Colonic mucosa (tissue), 4 donors: ENCODE data around the gene IFNG-AS1. TPM values are rescaled to one million over a fixed set of nuclear protein-coding genes. Genes with fewer than 3 reads are reported as not detected.

ENCODE experiments used
- DNase-seq: peaks from one replicate; pipeline ENCODE4 v3.0.0-alpha.2; 2020
- H3K27ac ChIP-seq: fragments of 200-600 bp; one replicate; pipeline ENCODE4 v1.8.0; 2021
- H3K27me3 ChIP-seq: fragments of 200-600 bp; one replicate; pipeline ENCODE4 v1.8.0; 2021
- H3K36me3 ChIP-seq: fragments of 200-600 bp; one replicate; pipeline ENCODE4 v1.8.0; 2021
- H3K4me1 ChIP-seq: fragments of 200-600 bp; one replicate; pipeline ENCODE4 v1.8.0; 2021; ENCODE audit warnings: mild to moderate bottlenecking
- H3K4me3 ChIP-seq: fragments of 200-600 bp; one replicate; pipeline ENCODE4 v1.8.0; 2021
- H3K9ac ChIP-seq, 2 donors: one replicate each; pipeline ENCODE4 v1.7.0; 2013; ENCODE audit warnings: control low read depth in 2 of 2, low read depth in 2 of 2, low read length in 2 of 2
- H3K9me3 ChIP-seq: fragments of 200-600 bp; one replicate; pipeline ENCODE4 v1.8.0; 2021
- CTCF ChIP-seq: fragments of 200-600 bp; IDR thresholded peaks from one replicate; pipeline ENCODE4 v1.8.0; 2022; ENCODE audit warnings: antibody characterized with exemption, mild to moderate bottlenecking
- intact Hi-C: fragments of 100-400 bp; cut with DNase I; formaldehyde crosslinking; loops from one replicate; pipeline ENCODE4 v1.14.1; 2022
- total RNA-seq, 2 donors: library from RNA; stranded (reverse); fragmentation: NEBNext Ultra II Directional in 1 of 2; extraction: Animal tissue kit (Norgen Biotek cat#: 25700) in 1 of 2; gene quantifications; one replicate each; pipeline ENCODE4 v1.2.1, GENCODE V29; 2021
- donor health status: healthy.
- donor health status: DM: no; HTN: no; CAD: no.
- donor health status: DM: no; HTN: no; CAD: no.

Gene IFNG-AS1
- total RNA-seq, 2 donors from 2014 or later, result not detected

- intact Hi-C loops, result loop anchor here (5.0 kb wide), 1 partner anchor 275 kb away; no protein-coding TSS in a partner anchor
Measured at GRCh38 chr12:68042212-68042699, 53.0 kb downstream of the IFNG-AS1 start.

GRCh38 chr12:68043435-68043834, 54.2 kb downstream of the IFNG-AS1 start:
- H3K9ac ChIP-seq, result no peak overlapping the region
- no peaks in the 10 kb centered on the region for H3K4me1 ChIP-seq
- DNase-seq, result no peak
- H3K27ac ChIP-seq, result no peak overlapping the region
- no peak for TF ChIP-seq CTCF
- H3K4me3 ChIP-seq, result no peak overlapping the region
- no peaks in the 10 kb centered on the region for H3K27me3 ChIP-seq
- H3K9me3 ChIP-seq, result no peaks in the 10 kb centered on the region
- H3K36me3 ChIP-seq, result no peaks in the 10 kb centered on the region
- intact Hi-C loops, result loop anchor here (5.0 kb wide), 1 partner anchor 274 kb away; no protein-coding TSS in a partner anchor

More at GRCh38 chr12:68042212-68042699, 53.0 kb downstream of the IFNG-AS1 start:
- H3K27me3 ChIP-seq, result no peaks in the 10 kb centered on the region
- H3K36me3 ChIP-seq, result no peaks in the 10 kb centered on the region
- H3K4me3 ChIP-seq, result no peak overlapping the region
- H3K4me1 ChIP-seq, result no peaks in the 10 kb centered on the region
- no peak for DNase-seq
- H3K9ac ChIP-seq, result no peak overlapping the region
- H3K27ac ChIP-seq, result no peak overlapping the region
- no peak for TF ChIP-seq CTCF
- no peaks in the 10 kb centered on the region for H3K9me3 ChIP-seq

GRCh38 chr12:68048648-68049297, 59.5 kb downstream of the IFNG-AS1 start:
- no peak overlapping the region for H3K4me3 ChIP-seq
- no peak for DNase-seq
- no peak overlapping the region for H3K27ac ChIP-seq
- TF ChIP-seq CTCF, result no peak
- no peaks in the 10 kb centered on the region for H3K36me3 ChIP-seq
- H3K4me1 ChIP-seq, result no peaks in the 10 kb centered on the region
- no peaks in the 10 kb centered on the region for H3K9me3 ChIP-seq
- intact Hi-C loops, result no loop called here
- H3K9ac ChIP-seq, result no peak overlapping the region
- H3K27me3 ChIP-seq, result no peaks in the 10 kb centered on the region

GRCh38 chr12:68056300-68056699, 67.1 kb downstream of the IFNG-AS1 start:
- TF ChIP-seq CTCF, result no peak
- Histone ChIP-seq H3K36me3 (no peaks in the 10 kb centered on the region), H3K9ac (no peak overlapping the region), H3K27me3 (no peaks in the 10 kb centered on the region), H3K4me1 (no peaks in the 10 kb centered on the region), H3K27ac (no peak overlapping the region), H3K4me3 (no peak overlapping the region), H3K9me3 (no peaks in the 10 kb centered on the region)
- no peak for DNase-seq
- intact Hi-C loops, result no loop called here

- intact Hi-C loops, result no loop called here
- TF ChIP-seq CTCF, result no peak
- no peak overlapping the region for H3K4me3 ChIP-seq
- no peaks in the 10 kb centered on the region for H3K36me3 ChIP-seq
- no peak for DNase-seq
- H3K9ac ChIP-seq, result no peak overlapping the region
- no peaks in the 10 kb centered on the region for H3K9me3 ChIP-seq
- no peak overlapping the region for H3K27ac ChIP-seq
- H3K4me1 ChIP-seq, result no peaks in the 10 kb centered on the region
- no peaks in the 10 kb centered on the region for H3K27me3 ChIP-seq
Measured at GRCh38 chr12:68063900-68064590, 74.8 kb downstream of the IFNG-AS1 start.
